MCF 10A (cell line): ENCODE measurements around the gene COMP. TPM values are rescaled to one million over a fixed set of nuclear protein-coding genes. Genes with fewer than 3 reads are reported as not detected.

Experiments used
- BruUV-seq: library from RNA; stranded (reverse); fragments of 400-500 nt; replicated peaks from 2 replicates; lab custom pipeline; 2021; lab: Mats Ljungman, UMichigan
- CTCF ChIA-PET: fragments of 300-600 bp; sonication (Branson Sonifier 250); formaldehyde crosslinking; extraction: SDS; loops from one replicate; lab custom pipeline; 2021; ENCODE audit warnings: antibody characterized with exemption, inconsistent platforms; lab: Yijun Ruan, JAX
- POLR2A ChIA-PET: fragments of 300-600, 350-650 bp; sonication (Branson Sonifier 250); formaldehyde crosslinking; extraction: SDS; loops from one replicate; lab custom pipeline; 2020; ENCODE audit warnings: antibody characterized with exemption, inconsistent platforms; lab: Yijun Ruan, JAX
- DNase-seq: peaks from one replicate; pipeline ENCODE4 v3.0.0-alpha.2; 2018; ENCODE audit not compliant: unreplicated experiment
- H3K27ac Mint-ChIP-seq: one replicate; pipeline ENCODE4 v1.8.0; 2022; ENCODE audit warnings: mild to moderate bottlenecking, low read depth, mixed read lengths; ENCODE audit not compliant: unreplicated experiment
- H3K27me3 Mint-ChIP-seq: one replicate; pipeline ENCODE4 v1.8.0; 2022; ENCODE audit warnings: mixed read lengths; ENCODE audit not compliant: insufficient read depth, unreplicated experiment
- H3K36me3 Mint-ChIP-seq: one replicate; pipeline ENCODE4 v1.8.0; 2022; ENCODE audit warnings: mild to moderate bottlenecking, moderate library complexity, mixed read lengths; ENCODE audit not compliant: insufficient read depth, unreplicated experiment
- H3K4me1 Mint-ChIP-seq: one replicate; pipeline ENCODE4 v1.8.0; 2022; ENCODE audit warnings: mixed read lengths; ENCODE audit not compliant: insufficient read depth, unreplicated experiment
- H3K4me3 Mint-ChIP-seq: one replicate; pipeline ENCODE4 v1.8.0; 2022; ENCODE audit warnings: mild to moderate bottlenecking, moderate library complexity, mixed read lengths; ENCODE audit not compliant: unreplicated experiment
- H3K9me3 Mint-ChIP-seq: one replicate; pipeline ENCODE4 v1.8.0; 2022; ENCODE audit warnings: mixed read lengths; ENCODE audit not compliant: unreplicated experiment
- intact Hi-C: fragments of 100-400 bp; cut with micrococcal nuclease; formaldehyde crosslinking; loops from 2 replicates; pipeline ENCODE4 v1.14.1; 2022
- total RNA-seq: library from RNA; stranded (reverse); gene quantifications from 2 replicates; pipeline ENCODE4 v1.2.3, GENCODE V29; 2022
- TF ChIP-seq, protein P1 (sequence below): fragments of 200-600 bp; IDR thresholded peaks from one replicate; pipeline ENCODE4 v1.8.0; 2022; ENCODE audit warnings: antibody characterized with exemption, mild to moderate bottlenecking; ENCODE audit not compliant: unreplicated experiment

The COMP gene
- total RNA-seq, 1 experiment from 2014 or later = not detected

DNA sequence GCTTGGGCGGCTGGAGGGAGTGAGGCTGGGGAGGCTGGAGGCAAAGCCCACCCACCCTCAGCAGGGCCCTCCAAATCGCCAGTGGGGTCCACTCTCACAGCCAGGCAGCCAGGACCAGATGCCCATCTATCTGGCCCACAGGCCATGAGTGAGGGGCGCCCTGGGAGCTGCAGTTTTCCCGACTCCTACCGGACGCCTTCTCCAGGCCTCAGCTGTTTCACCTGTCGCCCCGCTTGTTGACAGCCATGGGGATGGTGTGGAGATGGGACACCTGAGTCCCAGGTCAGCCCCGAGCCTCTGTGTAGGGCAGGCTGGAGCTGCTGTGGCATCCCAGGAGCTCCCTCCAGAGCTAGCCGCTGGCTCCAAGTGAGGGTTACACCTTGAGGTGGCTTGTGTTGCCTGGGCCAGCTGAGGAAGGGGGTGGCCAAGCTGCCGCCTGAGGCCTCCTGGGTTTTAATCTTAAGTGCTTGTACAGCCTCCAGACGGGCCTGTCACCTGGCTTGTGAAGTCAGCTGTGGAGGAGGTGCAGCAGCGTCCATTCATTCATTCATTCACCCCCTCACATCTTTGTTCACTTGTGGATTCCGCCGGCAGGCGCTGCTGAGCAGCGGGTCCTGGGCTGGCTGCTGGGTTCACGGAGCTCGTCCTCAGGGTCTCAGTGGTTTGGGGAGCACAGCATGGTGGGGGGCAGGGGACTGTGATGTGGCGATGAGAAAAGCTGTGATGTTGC is 52.0 kb downstream of the COMP start:
- POLR2A ChIA-PET = interaction anchor here (1.0 kb wide), 1 partner anchor 17 kb away, joined by 4 read pairs; no protein-coding TSS in a partner anchor
- H3K4me1 Mint-ChIP-seq = no peaks in the 10 kb centered on the region
- H3K27ac Mint-ChIP-seq = no peak overlapping the region
- no peaks in the 10 kb centered on the region for H3K9me3 Mint-ChIP-seq
- TF ChIP-seq, protein P1, sequence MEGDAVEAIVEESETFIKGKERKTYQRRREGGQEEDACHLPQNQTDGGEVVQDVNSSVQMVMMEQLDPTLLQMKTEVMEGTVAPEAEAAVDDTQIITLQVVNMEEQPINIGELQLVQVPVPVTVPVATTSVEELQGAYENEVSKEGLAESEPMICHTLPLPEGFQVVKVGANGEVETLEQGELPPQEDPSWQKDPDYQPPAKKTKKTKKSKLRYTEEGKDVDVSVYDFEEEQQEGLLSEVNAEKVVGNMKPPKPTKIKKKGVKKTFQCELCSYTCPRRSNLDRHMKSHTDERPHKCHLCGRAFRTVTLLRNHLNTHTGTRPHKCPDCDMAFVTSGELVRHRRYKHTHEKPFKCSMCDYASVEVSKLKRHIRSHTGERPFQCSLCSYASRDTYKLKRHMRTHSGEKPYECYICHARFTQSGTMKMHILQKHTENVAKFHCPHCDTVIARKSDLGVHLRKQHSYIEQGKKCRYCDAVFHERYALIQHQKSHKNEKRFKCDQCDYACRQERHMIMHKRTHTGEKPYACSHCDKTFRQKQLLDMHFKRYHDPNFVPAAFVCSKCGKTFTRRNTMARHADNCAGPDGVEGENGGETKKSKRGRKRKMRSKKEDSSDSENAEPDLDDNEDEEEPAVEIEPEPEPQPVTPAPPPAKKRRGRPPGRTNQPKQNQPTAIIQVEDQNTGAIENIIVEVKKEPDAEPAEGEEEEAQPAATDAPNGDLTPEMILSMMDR = no peak
- CTCF ChIA-PET = no interaction called here
- intact Hi-C loops = no loop called here
- no peak overlapping the region for H3K4me3 Mint-ChIP-seq
- no peaks in the 10 kb centered on the region for H3K27me3 Mint-ChIP-seq
- H3K36me3 Mint-ChIP-seq = peaks cover 4% of the 10 kb centered on the region
- no peak for DNase-seq
- BruUV-seq = no TSS peak

GRCh38 chr19:18737954-18738351 is 53.2 kb downstream of the COMP start:
- H3K4me3 Mint-ChIP-seq = no peak overlapping the region
- POLR2A ChIA-PET = no interaction called here
- H3K27ac Mint-ChIP-seq = no peak overlapping the region
- H3K9me3 Mint-ChIP-seq = no peaks in the 10 kb centered on the region
- no peak for DNase-seq
- BruUV-seq = no TSS peak
- intact Hi-C loops = no loop called here
- H3K4me1 Mint-ChIP-seq = no peaks in the 10 kb centered on the region
- TF ChIP-seq, protein P1 = no peak
- H3K27me3 Mint-ChIP-seq = no peaks in the 10 kb centered on the region
- peaks cover 10% of the 10 kb centered on the region for H3K36me3 Mint-ChIP-seq
- CTCF ChIA-PET = no interaction called here

DNA sequence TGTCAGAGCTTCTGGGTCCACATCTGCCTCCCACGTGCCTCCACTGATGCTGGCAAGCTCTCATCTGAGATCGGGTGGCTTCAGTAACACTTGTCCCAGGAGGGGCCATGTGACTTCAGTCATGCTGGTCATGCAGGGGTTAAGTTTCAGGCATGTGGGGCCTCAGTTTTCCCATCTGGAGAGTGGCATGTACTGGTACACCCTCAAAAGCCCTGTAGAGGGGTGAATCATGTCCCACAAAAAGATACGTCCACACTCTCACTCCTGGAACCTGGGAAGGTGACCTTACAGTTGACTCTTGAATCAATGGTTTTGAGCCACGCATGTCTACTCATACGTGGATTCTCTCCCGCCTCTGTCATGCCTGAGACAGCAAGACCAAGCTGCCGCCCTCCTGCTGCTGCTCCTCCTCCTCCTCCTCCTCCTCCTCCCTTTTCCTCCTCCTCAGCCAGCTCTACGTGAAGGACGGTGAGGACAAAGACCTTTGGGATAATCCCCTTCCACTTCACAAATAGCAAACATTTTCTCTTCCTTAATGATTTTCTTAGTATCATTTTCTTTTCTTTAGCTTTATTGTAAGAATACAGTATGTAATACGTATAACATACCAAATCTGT is 53.7 kb downstream of the COMP start:
- no peaks in the 10 kb centered on the region for H3K9me3 Mint-ChIP-seq
- peaks cover 10% of the 10 kb centered on the region for H3K36me3 Mint-ChIP-seq
- no peak overlapping the region for H3K4me3 Mint-ChIP-seq
- intact Hi-C loops = no loop called here
- ChIA-PET CTCF (interaction anchor here (0.6 kb wide), 1 partner anchor 22 kb away, joined by 5 read pairs; no protein-coding TSS in a partner anchor), POLR2A (no interaction called here)
- H3K27ac Mint-ChIP-seq = no peak overlapping the region
- no peak for DNase-seq
- TF ChIP-seq, protein P1 = no peak
- no peaks in the 10 kb centered on the region for H3K4me1 Mint-ChIP-seq
- no TSS peak for BruUV-seq
- H3K27me3 Mint-ChIP-seq = no peaks in the 10 kb centered on the region
